ENCODE results near the gene STARD7.

- no peak for TF ChIP-seq CTCF (IDR thresholded peaks at IDR 0.05; ENCODE audit: low read length)
- no peak for TF ChIP-seq EZH2 (optimal IDR thresholded peaks at IDR 0.05; ENCODE audit: low read depth, low read length)
- TF ChIP-seq EZH2phosphoT487 (IDR thresholded peaks at IDR 0.05; ENCODE audit: low read length): no peak
Observed at GRCh38 chr2:96164459-96165184, 44.0 kb downstream of the STARD7 start.

All from MM.1S (cell line).